Hematopoietic multipotent progenitor cell (in vitro differentiated cells): ENCODE measurements around the gene THBS4. TPM values are rescaled to one million over a fixed set of nuclear protein-coding genes. Genes with fewer than 3 reads are reported as not detected.

Source experiments
- DNase-seq, 3 donors: peaks; one replicate each; pipeline ENCODE4 v3.0.0-alpha.2; 2011 to 2015; ENCODE audit warnings: low read depth in 2 of 3, low spot score in 2 of 3
- total RNA-seq: library from RNA; depleted of rRNA; stranded (reverse); fragments of >200 nt; gene quantifications from one replicate; pipeline ENCODE4 v1.2.3, GENCODE V29; 2012

THBS4 gene
- total RNA-seq, 1 donor: under 0.01 TPM

- DNase-seq: no peak
Observed at GRCh38 chr5:80043187-80043586, 8.0 kb downstream of the THBS4 start.

- DNase-seq: no peak
Observed at GRCh38 chr5:80048084-80048780, 13.1 kb downstream of the THBS4 start.

GRCh38 chr5:80052464-80052863, 17.3 kb downstream of the THBS4 start:
- DNase-seq: no peak

GRCh38 chr5:80054682-80055081, 19.5 kb downstream of the THBS4 start:
- no peak for DNase-seq

- DNase-seq: no peak
Observed at GRCh38 chr5:80055491-80056170, 20.5 kb downstream of the THBS4 start.

GRCh38 chr5:80057099-80057498, 22.0 kb downstream of the THBS4 start:
- no peak for DNase-seq

- DNase-seq: no peak
Observed at GRCh38 chr5:80057921-80058320, 22.8 kb downstream of the THBS4 start.

GRCh38 chr5:80059354-80059980, 24.3 kb downstream of the THBS4 start:
- no peak for DNase-seq

GRCh38 chr5:80060966-80061365, 25.8 kb downstream of the THBS4 start:
- DNase-seq: no peak

GRCh38 chr5:80061547-80061946, 26.4 kb downstream of the THBS4 start:
- DNase-seq: no peak

- DNase-seq: no peak
Observed at GRCh38 chr5:80064124-80064523, 29.0 kb downstream of the THBS4 start.

GRCh38 chr5:80067016-80067415, 31.9 kb downstream of the THBS4 start:
- no peak for DNase-seq

GRCh38 chr5:80067531-80068245, 32.5 kb downstream of the THBS4 start:
- DNase-seq: no peak

- no peak for DNase-seq
Observed at GRCh38 chr5:80068246-80068636, 33.1 kb downstream of the THBS4 start.

GRCh38 chr5:80068775-80069174, 33.6 kb downstream of the THBS4 start:
- no peak for DNase-seq

- DNase-seq: no peak
Observed at GRCh38 chr5:80069251-80069800, 34.2 kb downstream of the THBS4 start.

- DNase-seq: no peak
Observed at GRCh38 chr5:80069918-80070318, 34.8 kb downstream of the THBS4 start.

GRCh38 chr5:80070338-80071056, 35.3 kb downstream of the THBS4 start:
- no peak for DNase-seq

GRCh38 chr5:80071510-80072021, 36.4 kb downstream of the THBS4 start:
- DNase-seq: no peak
